ENCODE measurements around the gene SUSD1.
A peak's percentile ranks its signal among the peaks of the same experiment; 100 is the strongest.

Gene SUSD1

DNA sequence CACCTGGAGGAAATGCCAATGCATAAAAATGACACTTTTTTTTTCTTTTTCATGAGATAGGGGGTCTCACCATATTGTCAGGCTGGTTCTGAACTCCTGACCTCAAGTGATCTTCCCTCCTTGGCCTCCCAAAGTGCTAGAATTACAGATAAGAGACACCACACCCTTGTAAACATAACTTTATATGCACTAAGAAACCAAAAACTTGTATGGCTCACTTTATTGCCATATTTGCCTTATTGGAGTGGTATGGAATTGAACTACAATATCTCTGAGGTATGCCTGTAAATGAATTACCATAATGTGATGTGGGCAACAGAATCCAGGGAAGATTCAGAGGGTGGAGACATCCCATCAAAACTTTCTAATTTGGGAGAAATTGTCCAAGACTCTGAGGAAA is 164.6 kb downstream of the SUSD1 start:
- DNase-seq = no peak

DNA sequence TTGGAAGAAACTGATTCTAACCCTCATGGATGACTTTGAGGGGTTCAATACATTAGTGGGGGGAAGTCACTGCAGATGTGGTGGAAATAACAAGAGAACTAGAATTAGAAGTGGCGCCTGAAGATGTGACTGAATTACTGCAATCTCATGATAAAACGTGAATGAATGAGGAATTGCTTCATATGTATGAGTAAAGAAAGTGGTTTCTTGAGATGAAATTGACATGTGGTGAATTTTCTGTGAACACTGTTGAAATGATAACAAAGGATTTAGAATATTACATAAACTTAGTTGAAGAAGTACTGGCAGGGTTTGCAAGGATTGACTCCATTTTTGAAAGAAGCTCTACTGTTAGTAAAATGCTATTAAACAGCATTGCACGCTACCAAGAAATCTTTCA is 165.4 kb downstream of the SUSD1 start:
- no peak for DNase-seq

DNA sequence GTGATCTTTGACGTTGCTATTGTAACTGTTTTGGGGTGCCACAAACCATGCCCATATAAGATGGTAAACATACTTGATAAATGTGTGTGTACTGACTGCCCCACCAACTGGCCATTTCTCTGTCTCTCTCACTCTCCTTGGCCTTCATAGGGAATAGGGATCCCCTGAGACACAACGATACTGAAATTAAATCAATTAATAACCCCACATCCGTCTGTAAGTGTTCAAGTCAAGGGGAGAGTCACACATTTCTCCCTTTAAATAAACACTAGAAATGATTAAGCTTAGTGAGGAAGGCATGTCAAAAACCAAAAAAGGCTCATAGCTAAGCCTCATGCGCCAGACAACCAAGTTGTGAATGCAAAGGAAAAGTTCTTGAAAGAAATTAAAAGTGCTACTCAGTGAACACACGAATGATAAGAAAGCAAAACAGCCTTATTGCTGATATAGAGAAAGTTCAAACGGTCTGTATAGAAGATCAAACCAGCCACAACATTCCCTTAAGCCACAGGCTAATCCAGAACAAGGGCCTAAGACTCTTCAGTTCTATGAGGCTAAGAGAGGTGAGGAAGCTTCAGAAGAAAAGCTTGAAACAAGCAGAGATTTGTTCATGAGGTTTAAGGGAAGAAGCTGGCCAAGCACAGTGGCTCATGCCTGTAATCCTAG is 167.4 kb downstream of the SUSD1 start:
- no peak for DNase-seq

DNA sequence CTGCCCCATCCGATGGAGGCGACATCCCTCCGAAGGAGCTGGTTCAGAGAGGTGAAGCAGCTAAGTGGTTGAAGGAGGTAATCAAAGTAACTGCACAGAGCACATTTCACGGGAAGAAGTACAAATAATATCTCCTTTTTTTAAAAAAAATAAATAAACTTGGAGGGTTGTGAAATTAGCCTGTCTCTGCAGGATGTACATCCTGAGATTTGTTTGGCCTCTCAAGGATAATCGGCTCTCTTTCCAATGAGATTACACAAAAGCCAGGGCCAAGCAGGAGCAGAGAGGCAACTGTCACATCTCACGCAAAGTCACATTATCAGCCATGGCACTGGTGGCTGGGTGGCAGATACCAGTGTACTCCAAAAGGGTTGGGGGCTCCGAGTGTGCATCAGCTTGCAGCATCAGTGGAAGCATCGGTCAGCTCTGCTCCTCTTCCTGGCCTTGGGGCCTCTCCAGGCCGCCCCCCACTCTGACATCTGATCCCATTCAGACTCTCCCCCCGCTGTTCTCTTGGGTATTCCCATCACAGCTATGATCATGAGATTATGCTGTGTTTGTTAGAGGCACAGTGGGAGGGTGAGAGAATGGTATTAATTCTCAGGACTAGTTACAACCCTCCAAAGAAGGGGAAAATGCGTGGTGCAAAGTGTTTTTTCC is 168.6 kb downstream of the SUSD1 start:
- no peak for DNase-seq

DNA sequence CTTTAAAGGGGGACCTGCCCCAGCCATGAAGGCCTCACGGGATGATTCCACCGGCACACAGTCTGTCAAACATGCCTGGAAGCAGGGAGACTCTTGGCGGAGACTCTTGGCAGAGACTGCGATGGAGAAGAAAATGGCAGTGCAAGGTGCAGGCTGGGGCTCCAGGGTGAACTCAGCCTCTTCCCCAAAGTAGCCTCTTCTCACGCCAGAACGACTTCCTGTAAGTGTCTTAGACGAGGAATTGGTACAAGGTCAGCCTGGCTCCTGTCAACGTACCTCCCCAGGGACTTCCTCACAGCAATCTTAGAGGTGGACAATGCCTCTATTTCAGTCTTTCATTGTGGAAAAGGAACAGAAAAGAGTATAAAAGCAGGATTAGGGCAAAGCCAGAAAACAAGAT is 169.2 kb downstream of the SUSD1 start:
- DNase-seq = no peak

DNA sequence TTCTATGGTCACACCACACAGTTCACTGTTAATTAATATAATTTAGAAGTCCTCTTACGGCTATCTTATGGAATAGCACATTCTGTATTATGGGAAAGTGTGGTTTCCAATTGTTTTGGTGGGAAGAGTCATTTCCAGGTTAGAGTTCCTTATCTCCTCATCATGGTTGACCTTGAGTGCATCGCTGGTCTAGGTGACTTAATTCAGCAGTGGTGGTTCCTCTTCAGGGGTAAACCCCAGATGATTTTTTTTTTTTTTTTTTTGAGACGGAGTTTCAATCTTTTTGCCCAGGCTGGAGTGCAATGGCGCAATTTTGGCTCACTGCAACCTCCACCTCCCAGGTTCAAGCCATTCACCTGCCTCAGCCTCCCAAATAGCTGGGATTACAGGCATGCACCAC is 171.6 kb downstream of the SUSD1 start:
- no peak for DNase-seq

DNA sequence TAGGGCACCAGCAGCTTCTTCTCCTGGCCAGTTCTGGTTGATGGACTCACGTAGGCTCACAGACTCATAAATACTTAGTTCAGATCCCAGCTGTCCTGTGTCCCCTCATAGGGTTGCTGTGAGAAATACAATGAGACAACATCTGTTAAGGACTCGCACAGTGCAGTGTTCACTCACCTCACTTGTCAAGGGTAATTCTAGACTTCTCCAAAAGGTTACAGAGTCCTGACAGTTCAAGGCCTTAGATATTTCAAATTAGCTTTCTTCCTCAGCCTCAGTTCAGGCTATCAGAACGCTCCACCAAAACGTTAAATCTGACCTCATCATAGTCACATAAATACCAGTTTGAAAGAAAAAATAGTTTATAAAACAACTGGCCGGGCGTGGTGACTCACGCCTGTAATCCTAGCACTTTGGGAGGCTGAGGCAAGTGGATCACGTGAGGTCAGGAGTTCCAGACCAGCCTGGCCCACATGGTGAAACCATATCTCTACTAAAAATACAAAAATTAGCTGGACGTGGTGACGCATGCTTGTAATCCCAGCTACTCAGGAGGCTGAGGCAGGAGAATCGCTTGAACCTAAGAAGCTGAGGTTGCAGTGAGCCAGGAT is 172.1 kb downstream of the SUSD1 start:
- no peak for DNase-seq

DNA sequence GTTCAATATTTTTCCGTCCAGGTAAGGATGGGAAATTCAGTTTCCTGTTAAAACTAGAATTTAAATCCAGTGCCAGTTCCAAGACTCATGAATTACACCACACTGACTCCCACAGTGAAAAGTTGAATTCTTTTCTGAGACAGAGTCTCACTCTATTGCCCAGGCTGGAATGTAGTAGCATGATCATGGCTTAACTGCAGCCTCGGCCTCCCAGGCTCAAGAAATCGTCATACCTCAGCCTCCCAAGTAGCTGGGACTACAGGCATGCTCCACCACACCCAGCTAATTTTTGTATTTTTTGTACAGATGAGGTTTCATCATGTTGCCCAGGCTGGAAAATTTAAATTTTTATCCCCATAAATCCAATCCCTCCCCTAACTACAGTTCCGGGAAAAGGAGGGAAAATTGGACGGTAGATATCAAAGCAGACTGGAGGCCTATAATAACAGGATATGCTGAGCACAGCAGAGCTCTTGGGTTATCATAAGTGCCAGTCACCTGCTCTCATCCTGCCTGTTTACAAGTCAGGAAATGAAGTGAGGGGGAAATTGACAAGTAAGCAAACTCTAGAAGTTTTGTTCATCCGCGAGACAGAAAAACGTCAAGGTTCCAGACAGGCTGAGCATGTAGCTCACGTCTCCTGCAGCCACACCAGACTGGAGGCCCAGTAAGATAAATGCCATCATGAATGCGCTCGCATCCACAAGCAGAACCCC is 172.8 kb downstream of the SUSD1 start:
- DNase-seq = no peak

DNA sequence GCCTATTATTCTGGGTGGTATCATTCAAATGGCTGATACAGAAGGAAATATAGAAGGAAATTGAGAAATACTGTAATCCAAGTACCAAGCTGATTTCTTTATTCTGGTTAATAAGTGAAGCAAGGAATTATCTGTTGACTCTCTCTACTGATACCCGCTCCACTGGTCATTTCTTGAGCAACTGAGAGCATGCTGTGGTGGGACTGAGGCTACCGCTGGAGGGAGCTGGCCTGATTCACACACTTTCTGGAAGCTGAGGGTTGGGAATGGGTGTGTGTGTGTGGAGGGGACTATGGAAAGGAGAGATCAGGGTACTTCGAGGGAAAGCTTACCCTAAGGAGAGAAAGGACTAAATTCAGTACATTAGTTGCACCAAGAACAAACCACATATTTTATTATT is 174.4 kb downstream of the SUSD1 start:
- no peak for DNase-seq

DNA sequence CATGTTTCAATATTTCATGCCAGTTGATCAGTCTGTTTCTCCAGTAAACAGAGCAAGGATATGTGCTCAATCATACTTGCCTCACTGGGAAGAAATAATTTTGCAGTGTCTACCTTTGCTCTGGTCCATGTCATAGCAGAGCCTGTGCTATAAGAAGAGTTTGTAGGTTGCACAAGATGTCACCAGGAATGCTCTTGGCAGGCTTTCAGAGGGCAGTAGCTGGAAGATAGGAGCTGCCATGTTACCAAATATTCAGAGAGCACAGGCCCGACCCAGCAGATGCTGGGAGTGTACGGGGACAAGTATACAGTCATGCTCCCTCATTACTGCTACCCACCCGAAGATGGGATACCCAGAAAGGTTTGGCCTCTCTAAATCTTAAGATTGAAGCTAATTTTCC is 175.8 kb downstream of the SUSD1 start:
- DNase-seq = no peak

DNA sequence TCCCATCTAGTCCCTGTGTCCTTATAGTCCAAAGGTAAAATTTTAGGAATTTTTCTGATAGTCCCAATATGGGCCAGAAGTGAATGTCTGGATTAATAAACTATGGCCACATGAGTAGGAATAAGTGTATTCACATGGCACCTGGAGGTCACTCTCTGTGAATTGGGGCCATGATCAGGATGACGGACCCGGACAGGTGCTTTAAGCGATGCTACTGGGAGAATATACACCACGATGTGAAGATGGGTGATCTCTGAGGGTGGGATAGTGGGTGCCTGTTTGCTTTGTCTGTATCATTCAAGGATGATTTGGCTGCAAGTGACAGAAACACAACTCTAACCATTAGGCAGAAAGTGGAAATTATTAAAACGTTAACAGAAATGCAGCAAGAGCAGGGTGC is 177.3 kb downstream of the SUSD1 start:
- DNase-seq = no peak

DNA sequence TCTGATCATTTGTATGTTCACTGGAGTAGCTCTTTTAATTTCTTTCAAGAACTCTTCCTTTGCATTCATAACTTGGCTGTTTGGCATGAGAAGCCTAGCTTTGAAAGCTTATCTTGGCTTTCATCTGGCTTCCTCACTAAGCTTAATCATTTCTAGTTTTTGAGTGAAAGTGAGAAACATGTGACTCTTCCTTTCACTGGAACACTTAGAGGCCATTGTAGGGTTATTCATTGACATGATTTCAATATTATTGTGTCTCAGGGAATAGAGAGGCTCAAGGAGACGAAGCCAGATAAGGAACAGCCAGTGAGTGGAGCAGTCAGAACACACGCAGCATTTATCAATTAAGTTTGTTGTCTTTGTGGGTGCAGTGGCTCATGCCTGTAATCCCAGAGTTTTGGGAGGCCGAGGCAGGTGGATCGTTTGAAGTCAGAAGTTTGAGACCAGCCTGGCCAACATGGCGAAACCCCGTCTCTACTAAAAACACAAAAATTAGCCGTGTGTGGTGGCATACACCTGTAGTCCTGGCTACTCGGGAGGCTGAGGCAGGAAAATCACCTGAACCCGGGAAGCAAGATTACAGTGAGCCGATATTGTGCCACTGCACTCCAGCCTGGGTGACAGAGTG is 180.2 kb downstream of the SUSD1 start:
- DNase-seq = no peak

DNA sequence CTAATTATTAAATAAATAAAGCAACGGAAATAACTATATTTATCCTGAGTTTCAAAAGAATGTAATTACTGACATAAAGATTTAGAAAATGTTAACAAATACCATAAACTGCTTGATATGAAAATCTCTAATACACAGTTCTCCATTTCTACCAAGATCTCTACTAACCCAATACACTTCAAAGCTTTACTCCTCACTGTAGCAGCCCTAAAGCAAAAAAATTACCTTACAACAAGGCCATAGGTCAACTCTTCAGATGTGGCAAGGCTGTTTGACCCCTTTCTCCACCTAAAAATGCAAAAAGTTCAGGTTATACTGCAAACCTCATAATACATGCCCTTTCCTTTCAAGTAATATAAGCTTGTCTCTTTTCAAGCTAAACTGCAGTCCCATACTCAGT is 181.8 kb downstream of the SUSD1 start:
- DNase-seq = no peak

DNA sequence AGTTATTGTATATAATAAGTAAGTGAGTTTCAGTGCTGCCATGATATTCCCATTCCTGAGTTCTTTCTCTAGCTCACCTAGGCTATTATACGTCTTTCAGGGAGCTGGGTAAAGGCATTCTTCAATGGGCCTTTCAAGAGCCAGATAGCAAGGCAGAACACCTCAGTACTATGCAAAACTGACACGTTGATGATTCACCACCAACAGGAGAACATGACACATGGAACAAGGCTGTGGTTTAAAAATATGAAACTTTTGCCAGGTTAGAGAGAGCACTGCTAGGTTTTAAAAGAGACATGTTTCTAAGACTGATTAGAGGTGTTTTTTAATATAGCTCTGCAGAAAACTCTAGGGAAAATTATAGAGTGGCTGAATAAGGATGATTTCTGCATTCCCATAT is 182.6 kb downstream of the SUSD1 start:
- peak; percentile 32 for DNase-seq

DNA sequence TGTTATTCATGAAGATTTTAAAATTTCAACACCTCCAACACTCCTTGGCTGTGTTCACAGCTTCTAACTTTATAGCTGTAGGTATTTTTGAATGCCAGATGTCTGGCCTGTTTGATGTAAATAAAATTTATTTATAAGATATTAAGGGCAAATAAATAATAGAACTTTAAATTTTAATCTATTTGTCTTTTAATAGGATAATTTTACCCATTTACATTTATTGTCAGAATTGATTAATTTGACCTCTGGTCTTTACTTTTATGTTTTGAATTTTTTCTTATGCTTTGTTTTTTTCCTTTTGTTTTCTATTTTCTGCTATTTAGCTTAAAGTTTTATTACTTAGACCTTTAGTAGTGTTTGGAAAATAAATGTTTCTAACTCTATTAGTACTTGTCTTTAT is 183.9 kb downstream of the SUSD1 start:
- DNase-seq = no peak

All from 8988T (cell line).